NCI-H1930 (cell line): ENCODE data around the gene SLC25A21.
"Not testable (repeated sequence)": the region's sequence is repeated elsewhere in the genome, so short reads cannot be mapped to it uniquely, and the experiment has no call there.

Experiments used
- DNase-seq, 2 experiments: peaks; one replicate each; lab custom pipeline; 2025; lab: John Stamatoyannopoulos, UW

SLC25A21 gene

DNA sequence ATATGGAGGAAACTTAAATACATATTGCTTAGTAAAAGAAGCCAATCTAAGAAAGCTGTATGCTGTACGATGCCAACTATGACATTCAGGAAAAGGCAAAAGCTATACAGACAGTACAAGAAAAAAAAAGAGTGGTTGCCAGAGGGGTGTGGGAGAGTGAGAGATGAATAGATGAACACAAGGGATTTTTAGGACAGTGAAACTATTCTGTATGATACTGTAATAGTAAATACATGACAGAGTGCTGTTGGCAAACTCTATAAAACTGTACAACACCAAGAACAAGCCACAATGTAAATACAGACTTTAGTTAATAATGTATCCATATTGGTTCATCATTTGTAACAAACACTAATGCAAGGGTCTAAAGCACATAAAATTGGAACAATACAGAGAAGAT lies 14.5 kb upstream of the SLC25A21 start:
- DNase-seq = no peak

DNA sequence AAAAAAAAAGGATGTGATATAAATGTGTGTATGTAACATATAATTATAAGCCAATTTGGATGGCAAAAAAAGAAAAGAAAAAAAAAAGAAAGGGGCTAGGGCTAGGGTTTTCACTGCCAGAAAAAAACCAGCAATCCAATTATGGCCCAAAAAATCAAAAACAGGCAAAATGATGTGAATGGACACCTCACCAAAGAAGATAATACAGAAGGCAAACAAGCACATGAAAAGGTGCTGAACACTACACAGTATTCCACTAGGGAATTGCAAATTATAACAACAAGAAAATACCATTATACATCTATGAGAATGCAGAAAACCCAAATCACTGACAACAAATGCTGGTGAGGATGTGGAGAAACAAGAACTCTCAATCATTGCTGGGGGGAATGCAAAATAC lies 13.3 kb upstream of the SLC25A21 start:
- no peak for DNase-seq

GRCh38 chr14:37184520-37184919 lies 12.1 kb upstream of the SLC25A21 start:
- DNase-seq = not testable (repeated sequence)

DNA sequence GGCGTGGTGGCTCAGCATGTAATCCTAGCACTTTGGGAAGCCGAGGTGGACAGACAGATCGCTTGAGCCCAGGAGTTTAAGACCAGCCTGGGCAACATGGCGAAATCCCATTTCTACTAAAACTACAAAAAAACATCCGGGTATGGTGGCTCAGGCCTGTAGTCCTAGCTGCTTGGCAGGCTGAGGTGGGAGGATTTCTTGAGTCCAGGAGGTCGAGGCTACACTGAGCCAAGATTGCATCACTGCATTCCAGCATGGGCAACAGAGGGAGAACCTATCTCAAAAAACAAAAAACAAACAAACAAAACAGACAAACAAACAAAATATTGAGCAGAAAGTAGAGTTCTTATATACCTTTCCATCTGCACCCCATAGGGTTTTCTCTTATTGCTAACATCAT lies 9.0 kb upstream of the SLC25A21 start:
- DNase-seq = no peak

DNA sequence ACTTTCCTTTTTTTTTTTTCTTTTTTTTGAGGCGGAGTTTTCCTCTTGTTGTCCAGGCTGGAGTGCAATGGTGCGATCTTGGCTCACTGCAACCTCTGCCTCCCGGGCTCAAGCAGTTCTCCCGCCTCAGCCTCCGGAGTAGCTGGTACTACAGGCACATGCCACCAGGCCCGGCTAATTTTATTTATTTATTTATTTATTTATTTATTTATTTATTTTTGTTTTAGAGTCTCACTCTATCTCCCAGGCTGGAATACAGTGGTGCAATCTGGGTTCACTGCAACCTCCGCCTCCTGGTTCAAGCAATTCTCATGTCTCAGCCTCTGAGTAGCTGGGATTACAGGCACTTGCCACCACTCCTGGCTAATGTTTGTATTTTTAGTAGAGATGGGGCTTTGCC lies 8.5 kb upstream of the SLC25A21 start:
- DNase-seq = not testable (repeated sequence)

DNA sequence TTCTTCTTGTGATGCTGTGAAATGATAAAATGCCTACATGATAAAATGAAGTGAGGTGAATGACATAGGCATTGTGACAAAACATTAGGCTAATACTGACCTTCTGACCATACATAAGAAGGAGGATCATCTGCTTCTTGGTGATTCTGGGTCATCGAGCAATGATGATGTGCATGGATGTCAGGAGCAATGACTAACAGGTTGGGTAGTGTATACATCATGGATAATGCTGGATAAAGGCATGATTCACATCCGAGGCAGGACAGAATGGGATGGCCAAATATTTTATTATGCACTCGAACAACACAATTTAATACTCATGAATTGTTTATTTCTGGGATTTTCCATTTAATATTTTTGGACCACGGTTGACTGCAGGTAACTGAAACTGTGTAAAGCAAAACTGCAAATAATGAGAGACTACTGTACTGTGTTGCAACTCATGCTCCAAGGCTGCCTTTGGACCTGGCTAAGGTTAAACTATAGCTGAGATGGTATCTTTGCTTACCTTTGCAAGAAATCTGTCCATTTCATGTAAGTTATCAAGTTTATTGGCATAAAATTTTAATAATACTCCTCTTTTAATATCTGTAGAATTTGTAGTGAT lies 7.6 kb upstream of the SLC25A21 start:
- DNase-seq = no peak

DNA sequence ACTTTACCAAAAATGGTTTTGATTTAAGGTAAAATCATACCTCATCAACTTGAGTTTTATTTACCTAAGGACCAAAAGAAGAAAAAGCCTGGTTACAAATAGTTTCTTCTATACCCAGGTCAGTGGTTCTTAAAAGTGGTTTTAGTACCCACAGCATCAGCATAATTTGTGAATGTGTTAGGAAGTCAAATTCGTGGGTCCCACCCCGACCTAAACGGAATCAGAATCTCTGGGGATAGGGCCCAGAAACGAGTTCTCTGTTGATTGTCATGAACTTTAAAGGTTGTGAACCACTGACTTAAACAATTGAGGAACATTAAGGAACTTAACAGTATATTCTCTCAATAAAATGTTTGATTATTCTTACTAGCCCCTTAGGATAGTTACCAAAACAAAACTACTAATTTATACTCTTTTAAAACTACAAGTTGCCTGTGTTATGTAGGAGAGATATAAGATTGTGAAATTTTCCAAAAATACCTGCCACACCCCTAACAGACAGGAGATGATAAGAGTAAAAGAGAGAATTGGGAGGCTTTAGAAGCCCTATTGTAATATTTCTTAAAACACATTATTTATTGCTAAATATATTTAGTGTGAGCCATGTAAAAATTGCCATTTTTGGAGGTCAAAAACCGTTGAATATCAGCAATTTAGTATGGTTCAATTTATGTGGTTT lies 669 bp upstream of the SLC25A21 start:
- no peak for DNase-seq

- DNase-seq = no peak
These were observed 755 bp downstream of the SLC25A21 start for GRCh38 chr14:37171678-37172023.

- no peak for DNase-seq
These were observed 1.4 kb downstream of the SLC25A21 start for GRCh38 chr14:37170993-37171392.

DNA sequence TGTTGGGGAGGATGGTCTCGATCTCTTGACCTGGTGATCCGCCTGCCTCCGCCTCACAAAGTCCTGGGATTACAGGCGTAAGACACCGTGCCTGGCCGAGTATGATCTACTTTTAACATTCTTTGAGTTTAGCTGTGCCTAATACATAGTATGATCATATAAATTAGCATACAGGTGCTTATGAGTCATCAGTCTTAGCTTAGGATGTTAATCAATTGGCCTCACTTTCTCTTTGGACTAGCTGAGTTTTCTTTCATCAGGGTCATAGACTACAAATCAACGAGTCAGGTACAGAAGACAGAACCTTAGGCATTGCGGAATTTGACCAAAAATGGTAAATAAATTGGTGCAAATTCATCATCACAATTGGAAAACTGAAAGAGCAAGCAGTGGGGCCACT lies 2.2 kb downstream of the SLC25A21 start:
- DNase-seq = no peak

DNA sequence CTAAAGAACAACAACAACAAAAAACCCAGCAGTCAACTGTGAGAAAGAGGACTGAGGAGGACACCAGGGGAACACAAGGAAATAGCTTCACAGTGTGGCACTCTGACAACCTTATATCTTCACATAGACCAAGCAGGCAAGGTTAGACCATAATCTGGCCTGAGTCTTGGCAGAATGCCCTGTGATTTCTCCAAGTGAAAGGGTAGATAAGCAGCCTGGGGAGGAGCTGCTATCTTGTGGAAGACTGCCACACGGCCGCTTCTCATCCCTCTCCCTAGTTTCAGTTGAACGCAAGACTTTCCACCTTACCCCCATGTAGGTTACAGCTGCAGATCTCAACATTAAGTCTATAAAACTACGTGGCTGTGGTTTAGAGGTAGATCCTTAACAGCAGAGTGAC lies 3.7 kb downstream of the SLC25A21 start:
- DNase-seq = no peak

- DNase-seq = no peak
These were observed 5.0 kb downstream of the SLC25A21 start for GRCh38 chr14:37167151-37168047.

- DNase-seq = no peak
These were observed 6.6 kb downstream of the SLC25A21 start for GRCh38 chr14:37165794-37166193.

DNA sequence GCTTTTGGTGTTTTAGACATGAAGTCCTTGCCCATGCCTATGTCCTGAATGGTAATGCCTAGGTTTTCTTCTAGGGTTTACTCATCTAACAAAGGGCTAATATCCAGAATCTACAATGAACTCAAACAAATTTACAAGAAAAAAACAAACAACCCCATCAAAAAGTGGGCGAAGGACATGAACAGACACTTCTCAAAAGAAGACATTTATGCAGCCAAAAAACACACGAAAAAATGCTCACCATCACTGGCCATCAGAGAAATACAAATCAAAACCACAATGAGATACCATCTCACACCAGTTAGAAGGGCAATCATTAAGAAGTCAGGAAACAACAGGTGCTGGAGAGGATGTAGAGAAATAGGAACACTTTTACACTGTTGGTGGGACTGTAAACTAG lies 10.1 kb downstream of the SLC25A21 start:
- not testable (repeated sequence) for DNase-seq

GRCh38 chr14:37157987-37158386 lies 14.4 kb downstream of the SLC25A21 start:
- DNase-seq = no peak

GRCh38 chr14:37153483-37153882 lies 18.9 kb downstream of the SLC25A21 start:
- no peak for DNase-seq

- DNase-seq = no peak
These were observed 19.4 kb downstream of the SLC25A21 start for GRCh38 chr14:37153005-37153404.

DNA sequence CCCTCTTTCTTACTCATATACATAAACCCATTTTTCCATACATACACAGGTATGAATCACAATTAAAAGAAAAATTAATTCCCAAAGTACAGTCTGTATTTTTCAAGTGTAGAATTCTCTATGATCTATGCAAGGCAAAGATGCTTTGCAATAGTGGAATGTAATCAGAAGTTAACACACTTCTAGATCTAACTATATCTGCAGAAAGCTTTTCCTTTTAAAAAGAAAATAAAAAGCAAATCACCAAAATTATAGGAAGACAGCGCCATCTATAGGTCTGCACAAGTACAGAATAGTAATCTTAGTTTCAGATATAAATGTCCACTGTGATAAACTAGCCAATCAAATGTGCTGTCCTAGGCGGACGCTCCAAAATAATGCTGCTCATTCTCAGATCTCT lies 22.0 kb downstream of the SLC25A21 start:
- DNase-seq = no peak

- DNase-seq = no peak
These were observed 25.0 kb downstream of the SLC25A21 start for GRCh38 chr14:37147310-37147880.

DNA sequence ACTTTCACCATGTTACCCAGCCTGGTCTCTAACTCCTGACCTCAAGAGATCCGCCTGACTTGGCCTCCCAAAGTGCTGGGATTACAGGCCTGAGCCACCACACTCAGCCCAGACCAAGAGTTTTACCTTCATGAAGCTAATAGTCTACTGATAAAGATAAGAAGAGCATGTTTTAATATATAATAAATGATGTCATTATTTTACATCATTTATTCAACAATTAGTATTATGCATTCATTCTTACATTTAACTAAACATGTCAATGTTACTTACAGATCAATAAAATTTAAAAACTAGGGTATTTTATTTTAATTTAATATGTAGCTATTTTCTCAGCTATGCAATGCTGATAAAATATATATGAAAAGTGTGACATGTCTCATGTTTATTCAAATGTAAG lies 26.0 kb downstream of the SLC25A21 start:
- DNase-seq = not testable (repeated sequence)

- DNase-seq = no peak
These were observed 27.0 kb downstream of the SLC25A21 start for GRCh38 chr14:37145395-37145794.

DNA sequence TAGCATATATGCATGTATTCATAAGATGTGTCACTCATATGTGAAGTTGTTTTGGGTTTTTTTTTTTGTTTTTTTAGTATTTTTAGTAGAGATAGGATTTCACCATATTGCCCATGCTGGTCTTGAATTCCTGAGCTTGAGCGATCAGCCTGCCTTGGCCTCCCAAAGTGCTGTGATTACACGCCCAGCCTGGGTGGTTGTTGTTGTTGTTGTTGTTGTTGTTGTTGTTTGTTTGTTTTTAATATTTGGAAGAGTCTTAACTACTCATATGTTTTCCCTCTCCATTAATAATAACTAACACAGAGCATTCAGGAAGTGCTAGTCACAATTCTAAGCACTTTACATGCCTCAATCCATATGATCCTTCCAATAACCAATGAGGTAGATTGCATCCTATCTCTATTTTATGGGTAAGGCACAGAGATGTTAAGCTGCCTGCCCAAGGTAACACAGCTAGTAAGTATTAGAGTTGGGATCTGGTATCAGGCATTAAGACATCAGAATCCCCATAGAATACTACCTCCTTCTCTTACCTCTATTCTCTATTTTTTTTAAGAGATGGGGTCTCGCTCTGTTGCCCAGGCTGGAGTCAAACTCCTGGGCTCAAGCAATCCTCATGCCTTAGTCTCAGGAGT lies 27.6 kb downstream of the SLC25A21 start:
- no peak for DNase-seq
